DMS53 treated with DMSO at 0.1 percent for 48 hours (cell line): ENCODE data around the gene STEEP1.
"Not testable (repeated sequence)": the region's sequence is repeated elsewhere in the genome, so short reads cannot be mapped to it uniquely, and the experiment has no call there.

Experiments
- DNase-seq: peaks from one replicate; lab custom pipeline; 2025; ENCODE audit not compliant: unreplicated experiment; lab: John Stamatoyannopoulos, UW

Gene STEEP1

DNA sequence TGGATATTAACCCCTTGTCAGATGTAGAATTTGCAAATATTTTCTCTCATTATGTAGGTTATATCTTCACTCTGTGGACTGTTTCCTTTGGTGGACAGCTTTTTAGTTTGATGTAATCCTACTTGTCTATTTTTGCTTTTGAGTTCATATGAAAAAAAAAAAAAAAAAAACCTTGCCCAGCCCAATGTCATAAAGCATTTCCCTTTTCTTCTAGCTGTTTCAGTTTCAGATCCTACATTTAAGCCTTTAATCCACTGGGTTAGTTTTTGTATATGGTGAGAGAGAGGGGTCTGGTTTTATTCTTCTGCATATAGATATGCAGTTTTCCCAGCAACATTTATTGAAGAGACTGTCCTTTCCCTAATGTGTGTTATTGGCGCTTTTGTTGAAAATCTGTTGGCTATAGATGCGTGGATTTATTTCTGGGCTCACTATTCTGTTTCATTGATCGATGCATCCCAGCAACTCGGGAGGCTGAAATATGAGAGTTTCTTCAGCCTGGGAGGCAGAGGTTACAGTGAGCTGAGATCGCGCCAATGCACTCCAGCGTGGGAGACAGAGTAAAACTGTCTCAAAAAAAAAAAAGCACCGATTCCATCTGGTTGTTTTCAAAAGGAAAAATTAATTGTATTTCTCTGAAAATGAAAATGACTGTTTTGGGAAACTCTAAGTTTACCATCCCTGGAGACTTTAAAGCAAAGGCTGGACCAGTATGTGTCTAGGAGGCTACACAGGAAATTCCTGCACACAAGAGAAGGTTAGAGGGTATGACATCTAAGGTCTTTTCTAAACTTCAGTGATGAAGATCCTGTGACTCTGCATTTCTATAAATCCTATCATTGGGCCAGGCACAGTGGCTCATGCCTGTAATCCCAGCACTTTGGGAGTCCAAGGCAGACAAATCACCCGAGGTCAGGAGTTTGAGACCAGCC is 35.6 kb downstream of the STEEP1 start:
- DNase-seq: no peak

DNA sequence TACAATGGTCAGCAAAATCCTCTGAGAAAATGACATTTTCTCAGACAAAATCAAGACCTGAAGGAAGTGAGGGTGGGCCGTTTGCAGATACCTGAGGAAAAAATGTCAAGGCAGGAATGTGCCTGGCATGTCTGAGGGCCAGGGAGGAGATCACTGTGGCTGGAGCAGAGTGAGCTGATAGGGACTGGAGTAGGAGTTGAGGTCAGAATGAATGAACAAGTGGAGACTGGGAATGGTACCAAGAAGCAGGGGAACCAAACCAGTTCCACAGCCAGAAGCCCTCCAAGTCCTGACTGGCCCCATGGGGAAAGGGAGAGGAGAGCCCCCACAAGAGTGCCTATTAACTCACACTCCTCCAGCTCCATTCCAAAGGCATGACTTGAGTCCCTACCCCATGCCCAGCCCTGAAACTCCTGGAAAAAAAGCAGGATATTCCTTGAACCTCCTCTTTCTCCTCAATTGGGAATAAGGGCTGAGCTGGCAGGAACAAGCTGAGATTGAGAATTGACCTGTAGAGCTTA is 41.5 kb downstream of the STEEP1 start:
- no peak for DNase-seq

GRCh38 chrX:119521246-119521645 is 44.0 kb downstream of the STEEP1 start:
- no peak for DNase-seq

GRCh38 chrX:119518371-119518770 is 46.8 kb downstream of the STEEP1 start:
- DNase-seq: no peak

DNA sequence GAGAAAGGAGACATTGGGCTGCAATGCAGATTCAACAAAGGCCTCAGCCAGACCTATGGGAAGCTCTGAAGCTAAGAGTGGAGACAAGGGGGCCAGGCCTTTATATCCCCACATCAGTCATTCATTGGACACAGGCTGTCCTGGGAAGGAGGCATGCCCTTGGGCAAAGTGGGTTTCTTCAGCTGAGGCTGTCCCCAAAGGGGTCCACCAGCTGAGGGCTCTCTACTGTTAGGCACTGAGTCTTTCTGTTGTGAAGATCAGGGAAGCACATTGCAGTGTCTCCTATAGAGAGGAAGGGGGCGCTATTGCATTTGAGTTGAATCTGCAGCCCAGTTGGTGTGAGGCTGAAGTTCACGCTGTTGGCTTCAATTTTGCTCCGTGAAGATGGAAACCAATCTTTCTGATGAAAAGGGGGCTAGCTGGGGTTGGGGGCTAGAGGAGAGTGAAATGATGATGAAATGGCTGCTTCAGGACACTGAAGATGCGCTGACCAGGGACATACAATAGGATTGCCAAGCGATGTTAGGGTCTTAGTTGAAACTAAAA is 49.0 kb downstream of the STEEP1 start:
- DNase-seq: peak; percentile 62

- DNase-seq: peak; percentile 69
Measured at GRCh38 chrX:119512146-119512800, 52.9 kb downstream of the STEEP1 start.

GRCh38 chrX:119507206-119507605 is 58.0 kb downstream of the STEEP1 start:
- no peak for DNase-seq

DNA sequence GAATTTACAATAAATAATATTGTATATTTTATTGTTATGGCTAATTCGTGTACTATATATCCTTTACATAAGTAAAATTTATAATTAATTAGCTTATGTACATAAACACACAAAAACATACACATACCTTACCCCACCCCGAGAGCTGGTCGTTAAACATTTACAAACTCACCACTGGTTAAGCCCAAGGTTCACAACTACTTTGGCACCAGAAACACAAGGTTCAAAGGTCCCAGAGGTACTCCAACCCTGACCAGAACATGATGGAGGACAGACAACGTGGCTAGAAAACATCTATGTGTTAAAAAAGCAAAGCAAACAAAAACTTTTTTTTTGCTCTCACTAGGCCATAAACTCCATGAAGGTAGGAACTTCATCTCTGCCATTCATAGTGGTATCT is 59.3 kb downstream of the STEEP1 start:
- no peak for DNase-seq

- not testable (repeated sequence) for DNase-seq
Measured at GRCh38 chrX:119505145-119505544, 60.1 kb downstream of the STEEP1 start.

GRCh38 chrX:119503484-119503861 is 61.7 kb downstream of the STEEP1 start:
- peak; percentile 14 for DNase-seq

DNA sequence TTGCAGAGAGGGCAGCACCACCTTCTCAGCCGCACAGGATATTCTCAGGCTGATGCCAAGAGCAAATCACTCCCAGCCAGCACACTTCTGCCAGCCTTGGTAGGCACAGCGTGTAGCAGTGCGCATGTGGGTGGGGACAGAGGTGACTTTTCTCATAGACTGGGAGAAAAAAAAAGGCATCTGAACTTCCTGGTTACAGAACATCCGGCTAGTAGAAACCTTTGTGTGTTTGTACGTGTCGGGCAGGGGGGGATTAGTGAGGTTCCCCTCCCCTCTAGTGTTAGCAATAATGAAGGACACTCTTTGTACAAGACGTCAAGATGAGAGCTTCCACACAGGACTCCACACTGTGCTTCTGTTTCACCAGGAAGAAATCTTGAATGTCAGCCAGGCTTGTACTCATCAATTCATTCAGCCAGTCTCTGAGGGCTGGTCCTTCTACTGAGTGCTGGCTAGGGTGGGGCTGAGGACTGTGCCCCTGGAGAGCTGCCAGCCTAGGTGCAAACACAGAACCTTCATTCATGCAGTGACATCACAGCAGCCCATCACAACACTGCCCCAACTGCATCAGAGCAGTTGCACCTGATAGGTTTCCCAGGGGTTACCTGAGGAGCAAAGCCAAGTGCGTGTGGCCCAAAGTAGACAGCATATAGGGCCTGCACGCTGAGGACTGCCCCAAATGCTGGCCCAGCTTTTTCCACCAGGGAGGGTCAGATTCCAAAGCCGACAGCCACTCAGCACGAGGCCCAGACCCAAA is 62.3 kb downstream of the STEEP1 start:
- DNase-seq: peak; percentile 73

GRCh38 chrX:119501511-119502148 is 63.6 kb downstream of the STEEP1 start:
- no peak for DNase-seq

DNA sequence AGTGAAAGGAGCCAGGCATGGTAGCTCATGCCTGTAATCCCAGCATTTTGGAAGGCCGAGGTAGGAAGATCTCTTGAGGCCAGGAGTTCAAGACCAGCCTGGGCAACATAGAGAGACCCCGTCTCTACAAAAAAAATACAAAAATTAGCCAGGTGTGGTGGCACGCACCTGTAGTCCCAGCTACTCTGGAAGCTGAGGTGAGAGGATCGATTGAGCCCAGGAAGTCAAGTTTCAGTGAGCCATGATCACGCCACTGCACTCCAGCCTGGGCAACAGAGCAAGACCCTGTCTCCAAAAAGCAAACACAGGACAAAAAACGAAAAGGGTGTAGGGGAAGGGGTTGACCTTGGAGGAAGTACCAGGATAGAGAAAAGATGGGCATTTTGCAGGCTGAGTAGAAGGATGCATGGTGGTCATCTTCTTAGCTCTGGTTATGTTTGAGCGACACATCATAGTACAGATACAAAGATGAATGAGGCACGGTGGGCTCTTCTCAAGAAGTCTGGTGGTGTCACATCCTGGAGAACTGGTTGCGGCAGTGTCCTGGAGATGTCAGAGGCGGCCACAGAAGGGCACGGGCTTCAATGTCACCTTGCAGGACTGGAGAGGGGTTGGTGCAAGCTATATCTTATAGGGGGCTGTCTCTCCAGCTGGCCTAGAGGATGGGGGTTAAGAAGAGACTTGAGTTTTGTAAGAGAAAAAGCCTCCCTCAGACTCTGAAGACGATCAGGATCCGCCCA is 65.0 kb downstream of the STEEP1 start:
- DNase-seq: no peak

DNA sequence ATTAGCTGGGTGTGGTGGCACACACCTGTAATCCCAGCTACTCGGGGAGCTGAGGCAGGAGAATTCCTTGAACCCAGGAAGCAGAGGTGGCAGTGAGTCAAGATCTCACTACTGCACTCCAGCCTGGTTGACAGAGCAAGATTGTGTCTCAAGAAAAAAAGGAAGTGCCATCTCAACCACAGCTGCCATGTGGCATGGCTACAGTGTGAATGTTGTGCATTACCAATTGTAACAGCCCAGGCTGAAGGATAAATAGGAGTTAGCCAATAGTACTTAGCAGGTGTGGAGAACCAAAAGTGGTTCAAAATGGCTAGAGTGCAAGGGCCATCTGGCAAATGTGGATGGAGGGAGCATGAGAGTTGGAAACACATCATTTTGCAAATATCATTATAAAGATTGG is 68.0 kb downstream of the STEEP1 start:
- no peak for DNase-seq

GRCh38 chrX:119495734-119496726 is 69.2 kb downstream of the STEEP1 start:
- no peak for DNase-seq

DNA sequence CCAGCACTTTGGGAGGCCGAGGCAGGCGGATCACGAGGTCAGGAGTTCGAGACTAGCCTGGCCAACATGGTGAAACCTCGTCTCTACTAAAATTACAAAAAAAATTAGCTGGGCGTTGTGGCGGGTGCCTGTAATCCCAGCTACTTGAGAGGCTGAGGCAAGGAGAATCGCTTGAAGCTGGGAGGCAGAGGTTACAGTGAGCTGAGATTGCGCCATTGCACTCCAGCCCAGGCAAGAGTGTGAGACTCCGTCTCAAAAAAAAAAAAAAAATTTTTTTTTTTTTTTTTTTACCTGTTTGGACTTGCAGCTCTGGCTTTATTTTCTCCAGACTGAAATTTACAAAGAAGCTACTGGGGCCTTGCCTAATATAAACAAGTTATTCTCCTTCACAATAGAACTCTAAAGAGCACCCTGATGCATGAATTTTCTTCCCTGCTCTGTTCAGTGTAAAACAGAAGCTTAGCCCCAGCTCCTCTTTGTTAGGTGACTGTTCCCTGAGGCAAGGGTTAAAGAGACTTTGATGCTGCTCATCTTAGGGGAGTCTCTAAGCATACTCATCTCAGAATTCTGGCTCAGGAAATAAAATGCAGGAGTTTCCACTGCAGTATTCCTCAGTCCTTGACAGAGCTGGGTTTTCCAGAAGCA is 71.2 kb downstream of the STEEP1 start:
- DNase-seq: not testable (repeated sequence)

DNA sequence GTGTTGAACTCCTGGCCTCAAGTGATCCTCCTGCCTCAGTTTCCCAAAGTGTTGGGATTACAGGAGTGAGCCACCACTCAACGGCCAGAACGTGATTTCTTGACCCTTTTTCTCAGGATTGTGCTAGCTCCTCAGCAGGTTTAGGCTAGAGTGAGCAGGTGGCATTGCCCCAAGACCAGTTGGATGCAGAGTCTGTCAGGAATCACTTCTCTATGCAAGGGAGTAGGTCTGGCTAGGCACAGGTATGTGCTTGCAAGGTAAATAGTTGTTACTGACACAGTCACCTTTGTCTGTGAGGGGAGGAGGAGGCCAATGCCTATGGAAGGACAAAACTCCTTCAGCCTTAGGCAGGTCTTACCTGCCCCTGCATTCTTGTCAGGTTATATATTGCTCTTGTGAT is 72.7 kb downstream of the STEEP1 start:
- DNase-seq: no peak
